IMR-90 (cell line): ENCODE measurements around the gene COL5A2. TPM values are rescaled to one million over a fixed set of nuclear protein-coding genes. Genes with fewer than 3 reads are reported as not detected.
A peak's percentile ranks its signal among the peaks of the same experiment; 100 is the strongest.

Experiments used
- ATAC-seq: fragments of 200-7000 bp; cut with Tn5 transposase; 2 replicates; pipeline ENCODE4 v1.9.1; 2020; ENCODE audit warnings: low read depth, mild to moderate bottlenecking, moderate library complexity
- BruUV-seq: library from RNA; stranded (reverse); fragments of 400-500 nt; replicated peaks from 2 replicates; lab custom pipeline; 2021; lab: Mats Ljungman, UMichigan
- CTCF ChIA-PET: fragments of 300-600 bp; formaldehyde crosslinking; extraction: SDS; loops from one replicate; lab custom pipeline; 2021; ENCODE audit warnings: antibody characterized with exemption; lab: Yijun Ruan, JAX
- POLR2A ChIA-PET: fragments of 300-600 bp; sonication (Branson Sonifier 250); formaldehyde crosslinking; loops from one replicate; lab custom pipeline; 2022; ENCODE audit warnings: antibody characterized with exemption; ENCODE audit not compliant: unreplicated experiment; lab: Charles Lee
- DNase-seq: peaks from one replicate; pipeline ENCODE4 v3.0.0; 2013
- H2AFZ ChIP-seq: replicated peaks from 2 replicates; pipeline ENCODE3; 2013; ENCODE audit warnings: low read length, mild to moderate bottlenecking; ENCODE audit not compliant: poor library complexity
- H2AK5ac ChIP-seq: 2 replicates; pipeline ENCODE4 v1.6.1; 2013; ENCODE audit warnings: low read depth, low read length, inconsistent platforms
- H2AK9ac ChIP-seq: replicated peaks from 2 replicates; pipeline ENCODE3; 2013; ENCODE audit warnings: mild to moderate bottlenecking, low read depth, low read length, moderate library complexity; ENCODE audit not compliant: poor library complexity
- H2BK120ac ChIP-seq: 2 replicates; pipeline ENCODE4 v1.6.1; 2013; ENCODE audit warnings: low read depth, low read length, inconsistent platforms
- H2BK15ac ChIP-seq: 3 replicates; pipeline ENCODE4 v1.6.1; 2013; ENCODE audit warnings: low read depth, low read length, inconsistent platforms
- H2BK20ac ChIP-seq: 2 replicates; pipeline ENCODE4 v1.6.1; 2013; ENCODE audit warnings: low read depth, mild to moderate bottlenecking, inconsistent platforms, low read length, moderate library complexity
- H2BK5ac ChIP-seq: 2 replicates; pipeline ENCODE4 v1.6.1; 2013; ENCODE audit warnings: mild to moderate bottlenecking, low read depth, low read length, inconsistent platforms; ENCODE audit not compliant: poor library complexity, severe bottlenecking
- H3K14ac ChIP-seq: replicated peaks from 2 replicates; pipeline ENCODE4 v1.6.1; 2013; ENCODE audit warnings: low read depth, low read length, inconsistent platforms
- H3K18ac ChIP-seq: 2 replicates; pipeline ENCODE4 v1.6.1; 2013; ENCODE audit warnings: low read depth, low read length, control low read depth
- H3K23ac ChIP-seq: 2 replicates; pipeline ENCODE4 v1.6.1; 2013; ENCODE audit warnings: low read depth, low read length, inconsistent platforms
- H3K27ac ChIP-seq: 2 replicates; pipeline ENCODE4 v1.5.1; 2013; ENCODE audit warnings: mild to moderate bottlenecking, control low read depth, low read length; ENCODE audit not compliant: insufficient read depth
- H3K27me3 ChIP-seq: 2 replicates; pipeline ENCODE4 v1.6.1; 2013; ENCODE audit warnings: low read length; ENCODE audit not compliant: control insufficient read depth, insufficient read depth
- H3K36me3 ChIP-seq: 2 replicates; pipeline ENCODE4 v1.6.1; 2013; ENCODE audit warnings: low read length, mixed read lengths; ENCODE audit not compliant: control insufficient read depth, insufficient read depth
- H3K4ac ChIP-seq: 2 replicates; pipeline ENCODE4 v1.6.1; 2013; ENCODE audit warnings: low read depth, low read length, inconsistent platforms
- H3K4me1 ChIP-seq: 2 replicates; pipeline ENCODE4 v1.6.1; 2013; ENCODE audit warnings: low read length, mixed read lengths; ENCODE audit not compliant: control insufficient read depth, insufficient read depth
- H3K4me2 ChIP-seq: 2 replicates; pipeline ENCODE4 v1.6.1; 2013; ENCODE audit warnings: low read depth, mild to moderate bottlenecking, control low read depth, low read length, moderate library complexity
- H3K4me3 ChIP-seq: 2 replicates; pipeline ENCODE4 v1.5.1; 2013; ENCODE audit warnings: low read depth, mild to moderate bottlenecking, control low read depth, low read length, moderate library complexity; ENCODE audit not compliant: insufficient read depth
- H3K56ac ChIP-seq: 2 replicates; pipeline ENCODE4 v1.6.1; 2013; ENCODE audit warnings: low read length, inconsistent platforms; ENCODE audit not compliant: insufficient read depth; ENCODE audit errors: extremely low read depth
- H3K79me1 ChIP-seq, 2 experiments: 2 replicates each; pipeline ENCODE4 v1.6.1; 2013; ENCODE audit warnings: low read length in 2 of 2, inconsistent platforms in 1 of 2, low read depth in 1 of 2
- H3K9ac ChIP-seq: 2 replicates; pipeline ENCODE4 v1.6.1; 2013; ENCODE audit warnings: low read depth, low read length, control low read depth
- H3K9me1 ChIP-seq: 2 replicates; pipeline ENCODE4 v1.6.1; 2013; ENCODE audit warnings: low read length, inconsistent platforms; ENCODE audit not compliant: insufficient read depth
- H3K9me3 ChIP-seq: 2 replicates; pipeline ENCODE4 v1.6.1; 2013; ENCODE audit warnings: low read length; ENCODE audit not compliant: control insufficient read depth, insufficient read depth
- H4K20me1 ChIP-seq: 2 replicates; pipeline ENCODE4 v1.6.1; 2013; ENCODE audit warnings: low read length, inconsistent platforms; ENCODE audit not compliant: insufficient read depth
- H4K5ac ChIP-seq: 2 replicates; pipeline ENCODE4 v1.6.1; 2013; ENCODE audit warnings: mild to moderate bottlenecking, low read depth, low read length, control low read depth
- H4K8ac ChIP-seq, 2 experiments: 2 replicates each; pipeline ENCODE4 v1.6.1; 2013; ENCODE audit warnings: low read depth in 2 of 2, low read length in 2 of 2, control low read depth in 1 of 2, inconsistent platforms in 1 of 2
- H4K91ac ChIP-seq: 2 replicates; pipeline ENCODE4 v1.6.1; 2013; ENCODE audit warnings: low read depth, low read length, inconsistent platforms; ENCODE audit not compliant: insufficient read depth
- BHLHE40 ChIP-seq: fragments of 150-350 bp; IDR thresholded peaks from 2 replicates; pipeline ENCODE4 v1.6.1; 2016; ENCODE audit warnings: mild to moderate bottlenecking, low read depth, low read length
- CEBPB ChIP-seq: IDR thresholded peaks from 2 replicates; pipeline ENCODE4 v1.6.1; 2012; ENCODE audit warnings: low read depth, low read length, improper control_type of control experiment
- ELK1 ChIP-seq: fragments of 150-350 bp; IDR thresholded peaks from 2 replicates; pipeline ENCODE4 v1.6.1; 2016; ENCODE audit warnings: low read depth, mild to moderate bottlenecking, low read length, moderate library complexity, borderline replicate concordance
- FOS ChIP-seq: fragments of 150-350 bp; IDR thresholded peaks from 2 replicates; pipeline ENCODE4 v1.6.1; 2016; ENCODE audit warnings: low read depth, low read length
- MAFK ChIP-seq: IDR thresholded peaks from 2 replicates; pipeline ENCODE4 v1.6.1; 2012; ENCODE audit warnings: low read depth, low read length, improper control_type of control experiment
- MAZ ChIP-seq: IDR thresholded peaks from 2 replicates; pipeline ENCODE4 v1.6.1; 2012; ENCODE audit warnings: low read depth, mild to moderate bottlenecking, low read length, improper control_type of control experiment, moderate library complexity, borderline replicate concordance
- MXI1 ChIP-seq: IDR thresholded peaks from 2 replicates; pipeline ENCODE4 v1.6.1; 2012; ENCODE audit warnings: low read depth, mild to moderate bottlenecking, low read length, moderate library complexity, borderline replicate concordance
- NFE2L2 ChIP-seq: fragments of 150-350 bp; IDR thresholded peaks from 2 replicates; pipeline ENCODE4 v1.6.1; 2016; ENCODE audit warnings: low read depth, mild to moderate bottlenecking, low read length
- POLR2A ChIP-seq: IDR thresholded peaks from 2 replicates; pipeline ENCODE4 v1.6.1; 2012; ENCODE audit warnings: mild to moderate bottlenecking, low read depth, low read length
- RAD21 ChIP-seq: IDR thresholded peaks from 2 replicates; pipeline ENCODE4 v1.6.1; 2012; ENCODE audit warnings: low read length, improper control_type of control experiment
- RFX5 ChIP-seq: IDR thresholded peaks from 2 replicates; pipeline ENCODE4 v1.8.0; 2012; ENCODE audit warnings: low read depth, mild to moderate bottlenecking, low read length, moderate library complexity
- SMC3 ChIP-seq: fragments of 150-350 bp; IDR thresholded peaks from 2 replicates; pipeline ENCODE4 v1.6.1; 2016; ENCODE audit warnings: low read depth, mild to moderate bottlenecking, antibody characterized with exemption, low read length, moderate library complexity
- WGBS, 2 experiments: methylation state at CpG; one replicate each; pipeline versions ENCODE4 v1.1.5 to v1.1.7; 2013; ENCODE audit warnings: missing lambda C conversion rate in 2 of 2; ENCODE audit not compliant: insufficient read length in 1 of 2; ENCODE audit errors: extremely low coverage in 2 of 2; 5-methylcytosine and 5-hydroxymethylcytosine counted together
- dilution Hi-C: fragments of 300-500 bp; cut with HindIII; formaldehyde crosslinking; loops from one replicate; pipeline ENCODE4 v1.14.3; 2018; ENCODE audit warnings: low sequenced_read_pairs; ENCODE audit not compliant: unreplicated experiment
- in situ Hi-C: fragments of 300-500 bp; cut with MboI; formaldehyde crosslinking; loops from 3 replicates; pipeline ENCODE4 v1.14.3; 2019; ENCODE audit warnings: low sequenced_read_pairs, inconsistent platforms, mixed read lengths
- intact Hi-C: fragments of 100-400 bp; cut with micrococcal nuclease; formaldehyde crosslinking; loops from 2 replicates; pipeline ENCODE4 v1.10.0; 2022
- polyA plus RNA-seq, 3 experiments: library from polyadenylated mRNA; depleted of rRNA; stranded (reverse); fragments of >200 nt; gene quantifications; 2 replicates each; pipeline ENCODE4 v1.2.3, GENCODE V29; 2012; ENCODE audit warnings: low replicate concordance in 1 of 3
- total RNA-seq: library from RNA; depleted of rRNA; stranded (reverse); fragments of >200 nt; gene quantifications from 2 replicates; pipeline ENCODE4 v1.2.3, GENCODE V29; 2012
- TF ChIP-seq, protein P1 (sequence below): fragments of 150-350 bp; IDR thresholded peaks from 2 replicates; pipeline ENCODE4 v1.6.1; 2017; ENCODE audit warnings: mild to moderate bottlenecking, antibody characterized with exemption, low read length, low read depth
- TF ChIP-seq, protein P2 (sequence below): conservative IDR thresholded peaks from 2 replicates; pipeline ENCODE4 v1.5.1; 2012; ENCODE audit warnings: mild to moderate bottlenecking, low read depth, low read length, improper control_type of control experiment

The COL5A2 gene
- total and polyA plus RNA-seq, 2 of the 4 experiments (the other 2 are of a cell fraction), result 181 to 257 TPM

DNA sequence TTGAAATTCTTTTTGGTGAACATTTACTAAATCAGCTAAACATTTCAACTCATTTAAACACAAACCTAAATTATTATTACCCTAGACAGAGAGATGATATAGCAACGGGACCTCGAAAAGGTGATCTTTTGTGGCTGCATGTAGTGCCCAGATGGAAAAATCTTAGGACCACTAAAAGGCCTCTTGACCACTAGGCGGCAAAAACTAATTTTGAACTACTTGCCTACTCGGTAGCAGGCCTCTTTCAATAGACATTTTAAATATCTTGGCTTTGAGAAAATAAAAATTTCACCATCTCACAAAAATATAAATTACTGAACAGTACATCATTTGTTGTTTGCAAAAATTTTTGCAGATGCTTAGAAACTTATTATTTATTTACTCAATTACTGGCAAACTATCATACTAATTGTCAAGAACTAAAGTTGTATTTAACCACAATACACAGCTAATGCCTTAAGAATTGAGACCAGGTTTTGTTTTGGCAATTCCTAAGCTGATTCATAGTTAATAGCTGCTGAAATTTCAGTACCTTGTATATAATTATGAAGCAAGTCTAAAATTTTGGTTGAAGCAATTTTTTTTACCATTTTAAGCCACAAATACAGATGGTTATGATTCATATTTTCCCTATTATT lies 196.0 kb downstream of the COL5A2 start:
- peak overlapping the region; percentile 91 for H3K14ac ChIP-seq
- peaks cover 8 to 24% of the 10 kb centered on the region in 2 experiments; a peak in 3 of 4 replicates for H3K79me1 ChIP-seq
- no peaks in the 10 kb centered on the region for H3K9me3 ChIP-seq
- no peaks in the 10 kb centered on the region for H4K20me1 ChIP-seq
- dilution Hi-C loops (no loop called here), in situ Hi-C loops (loop anchor here (5.0 kb wide), 1 partner anchor 456 kb away; no protein-coding TSS in a partner anchor), intact Hi-C loops (loop anchor here (1.0 to 5.0 kb wide), 2 partner anchors 336 to 459 kb away; no protein-coding TSS in a partner anchor)
- peak overlapping the region; percentile 63 for H4K91ac ChIP-seq
- H3K27ac ChIP-seq, result peak overlapping the region; percentile 25; the same call in 1 of the 2 replicates
- H2AK9ac ChIP-seq, result no peak overlapping the region
- CTCF ChIA-PET, result interaction anchor here (0.6 to 1.4 kb wide), 6 partner anchors 13 to 676 kb away, joined by 3 to 5 read pairs (median 3); no protein-coding TSS in a partner anchor
- peak overlapping the region; percentile 93 for H2BK20ac ChIP-seq
- peak overlapping the region; percentile 87 for H3K18ac ChIP-seq
- WGBS, 2 experiments, result no CpG with 5 or more reads among the region's 4 CpGs
- peak overlapping the region; percentile 33; the same call in 1 of the 2 replicates for H3K9ac ChIP-seq
- peak overlapping the region; percentile 75; the same call in 1 of the 2 replicates for H3K4ac ChIP-seq
- no TSS peak for BruUV-seq
- no peaks in the 10 kb centered on the region for H3K27me3 ChIP-seq
- no peaks in the 10 kb centered on the region for H3K9me1 ChIP-seq
- H3K4me3 ChIP-seq, result no peak overlapping the region
- H3K4me2 ChIP-seq, result peak overlapping the region; percentile 70
- POLR2A ChIA-PET, result no interaction called here
- no peak overlapping the region for H2AFZ ChIP-seq
- 0 out of 4 replicates have a peak overlapping the region, but pooled peaks of 1 of the 2 experiments have one; percentile 0 for H4K8ac ChIP-seq
- peaks cover 38% of the 10 kb centered on the region for H3K36me3 ChIP-seq
- peak overlapping the region; percentile 96 for H2BK5ac ChIP-seq
- no peak for ATAC-seq
- peak overlapping the region; percentile 71 for H3K56ac ChIP-seq
- H3K23ac ChIP-seq, result peak overlapping the region; percentile 86
- peak; percentile 78 for DNase-seq
- peak overlapping the region; percentile 81 for H2BK120ac ChIP-seq
- H2AK5ac ChIP-seq, result no peak overlapping the region
- no peak overlapping the region for H2BK15ac ChIP-seq
- peaks cover 4% of the 10 kb centered on the region for H3K4me1 ChIP-seq
- H4K5ac ChIP-seq, result peak overlapping the region; percentile 53; the same call in 1 of the 2 replicates
- no peak for TF ChIP-seq RAD21
- TF ChIP-seq NFE2L2, result no peak
- 0 out of 2 replicates have a peak, but pooled peaks have one; percentile 4 for TF ChIP-seq CEBPB
- TF ChIP-seq, protein P1, sequence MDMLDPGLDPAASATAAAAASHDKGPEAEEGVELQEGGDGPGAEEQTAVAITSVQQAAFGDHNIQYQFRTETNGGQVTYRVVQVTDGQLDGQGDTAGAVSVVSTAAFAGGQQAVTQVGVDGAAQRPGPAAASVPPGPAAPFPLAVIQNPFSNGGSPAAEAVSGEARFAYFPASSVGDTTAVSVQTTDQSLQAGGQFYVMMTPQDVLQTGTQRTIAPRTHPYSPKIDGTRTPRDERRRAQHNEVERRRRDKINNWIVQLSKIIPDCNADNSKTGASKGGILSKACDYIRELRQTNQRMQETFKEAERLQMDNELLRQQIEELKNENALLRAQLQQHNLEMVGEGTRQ, result no peak
- no peak for TF ChIP-seq MAZ
- TF ChIP-seq, protein P2, sequence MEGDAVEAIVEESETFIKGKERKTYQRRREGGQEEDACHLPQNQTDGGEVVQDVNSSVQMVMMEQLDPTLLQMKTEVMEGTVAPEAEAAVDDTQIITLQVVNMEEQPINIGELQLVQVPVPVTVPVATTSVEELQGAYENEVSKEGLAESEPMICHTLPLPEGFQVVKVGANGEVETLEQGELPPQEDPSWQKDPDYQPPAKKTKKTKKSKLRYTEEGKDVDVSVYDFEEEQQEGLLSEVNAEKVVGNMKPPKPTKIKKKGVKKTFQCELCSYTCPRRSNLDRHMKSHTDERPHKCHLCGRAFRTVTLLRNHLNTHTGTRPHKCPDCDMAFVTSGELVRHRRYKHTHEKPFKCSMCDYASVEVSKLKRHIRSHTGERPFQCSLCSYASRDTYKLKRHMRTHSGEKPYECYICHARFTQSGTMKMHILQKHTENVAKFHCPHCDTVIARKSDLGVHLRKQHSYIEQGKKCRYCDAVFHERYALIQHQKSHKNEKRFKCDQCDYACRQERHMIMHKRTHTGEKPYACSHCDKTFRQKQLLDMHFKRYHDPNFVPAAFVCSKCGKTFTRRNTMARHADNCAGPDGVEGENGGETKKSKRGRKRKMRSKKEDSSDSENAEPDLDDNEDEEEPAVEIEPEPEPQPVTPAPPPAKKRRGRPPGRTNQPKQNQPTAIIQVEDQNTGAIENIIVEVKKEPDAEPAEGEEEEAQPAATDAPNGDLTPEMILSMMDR, result peak; percentile 34
- TF ChIP-seq BHLHE40, result no peak
- no peak for TF ChIP-seq MXI1
- TF ChIP-seq MAFK, result no peak
- no peak for TF ChIP-seq ELK1
- 0 out of 2 replicates have a peak, but pooled peaks have one; percentile 5 for TF ChIP-seq SMC3
- TF ChIP-seq RFX5, result no peak
- no peak for TF ChIP-seq FOS
- no peak for TF ChIP-seq POLR2A
